GM19193 (cell line): ENCODE data around the gene ABCA7.

Experiments used
- POLR2A ChIP-seq: IDR thresholded peaks from 4 replicates; pipeline ENCODE4 v1.6.1; 2011; ENCODE audit not compliant: insufficient read depth, insufficient read length; ENCODE audit errors: extremely low read depth

The ABCA7 gene

DNA sequence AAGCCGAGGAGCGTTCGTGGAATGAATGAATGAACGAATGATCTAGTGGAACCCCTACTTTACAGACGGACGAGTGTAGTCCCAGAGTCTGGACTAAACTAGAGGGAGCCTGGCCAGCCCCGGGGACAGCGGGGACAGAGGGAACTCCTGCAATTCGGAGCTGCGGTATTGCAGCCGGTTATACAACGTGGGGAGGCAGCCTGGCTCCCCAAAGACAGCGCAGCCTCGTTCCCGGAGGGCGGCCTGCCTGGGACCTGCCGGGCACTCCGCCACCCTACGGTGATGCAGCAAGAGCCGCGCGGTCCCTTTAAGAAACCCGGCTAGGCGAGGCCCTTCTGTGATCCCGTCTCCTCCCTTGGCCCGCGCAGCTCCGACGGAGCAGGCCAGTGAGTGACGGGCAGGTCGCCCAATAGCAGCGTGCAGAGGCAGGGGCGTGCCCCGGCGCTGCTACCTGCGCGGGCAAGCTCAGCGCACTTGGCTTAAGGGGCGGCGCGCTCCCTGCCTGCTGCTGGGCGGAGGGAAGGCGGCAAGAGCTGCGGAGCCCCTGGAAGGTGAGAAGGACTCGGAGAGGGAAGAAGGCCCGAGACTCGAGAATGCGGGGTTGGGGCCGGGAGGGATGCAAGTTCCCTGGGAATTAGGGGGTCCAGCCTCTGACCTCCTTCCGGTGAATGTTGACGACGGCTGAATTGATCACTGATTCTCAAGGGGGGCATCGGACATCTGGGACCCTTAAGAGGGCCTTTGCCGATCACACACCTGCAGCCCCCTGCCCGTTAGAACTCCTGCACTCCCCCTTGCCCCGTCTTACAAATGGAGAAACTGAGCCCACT lies at the start of gene ABCA7:
Gene ABCA7 (plus strand): TSS at position 462 of the 830 bp plus-strand sequence. CDS start 1,255 bp downstream, outside the sequence.
- TF ChIP-seq POLR2A, result peak; percentile 51

- no peak for TF ChIP-seq POLR2A
Observed at GRCh38 chr19:990119-990571, 49.8 kb upstream of the ABCA7 start.

DNA sequence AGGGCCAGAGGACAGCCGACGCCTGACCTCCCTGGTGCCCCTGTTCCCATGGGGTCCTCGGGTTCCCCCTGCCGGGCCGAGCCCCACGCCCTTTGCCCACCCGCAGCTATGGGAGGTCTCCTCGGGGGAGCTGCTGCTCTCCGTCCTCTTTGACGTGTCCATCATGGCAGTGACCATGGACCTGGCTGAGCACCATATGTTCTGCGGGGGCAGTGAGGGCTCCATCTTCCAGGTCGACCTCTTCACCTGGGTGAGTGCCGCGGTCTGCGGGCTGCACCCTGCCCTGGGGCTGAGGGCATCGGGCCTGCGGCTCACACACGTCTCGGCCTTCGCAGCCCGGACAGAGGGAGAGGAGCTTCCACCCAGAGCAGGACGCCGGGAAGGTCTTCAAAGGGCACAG lies 49.2 kb upstream of the ABCA7 start:
- no peak for TF ChIP-seq POLR2A

DNA sequence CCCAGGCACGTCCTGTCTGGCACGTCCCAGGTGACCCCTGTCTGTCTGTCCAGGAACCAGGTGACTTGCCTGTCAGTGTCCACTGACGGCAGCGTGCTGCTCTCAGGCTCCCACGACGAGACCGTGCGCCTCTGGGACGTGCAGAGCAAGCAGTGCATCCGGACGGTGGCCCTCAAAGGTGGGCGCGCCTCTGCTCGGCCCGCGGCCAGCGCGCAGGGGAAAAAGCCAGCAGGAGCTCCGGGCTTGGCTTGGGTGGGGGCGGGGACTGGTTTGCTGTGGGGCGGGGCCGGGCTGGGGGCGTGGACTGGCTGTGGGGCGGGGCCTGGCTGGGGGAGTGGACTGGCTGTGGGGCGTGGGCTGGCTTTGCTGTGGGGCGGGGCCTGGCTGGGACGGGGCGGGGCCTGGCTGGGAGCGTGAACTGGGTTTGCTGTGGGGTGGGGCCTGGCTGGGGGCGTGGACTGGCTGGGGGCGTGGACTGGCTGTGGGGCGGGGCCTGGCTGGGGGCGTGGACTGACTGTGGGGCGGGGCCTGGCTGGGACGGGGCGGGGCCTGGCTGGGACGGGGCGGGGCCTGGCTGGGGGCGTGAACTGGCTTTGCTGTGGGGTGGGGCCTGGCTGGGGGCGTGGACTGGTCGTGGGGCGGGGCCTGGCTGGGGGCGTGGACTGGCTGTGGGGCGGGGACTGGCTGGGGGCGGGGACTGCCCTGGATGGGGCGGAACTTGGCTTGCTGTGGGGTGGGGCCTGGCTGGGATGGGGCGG lies 48.6 kb upstream of the ABCA7 start:
- TF ChIP-seq POLR2A, result no peak

DNA sequence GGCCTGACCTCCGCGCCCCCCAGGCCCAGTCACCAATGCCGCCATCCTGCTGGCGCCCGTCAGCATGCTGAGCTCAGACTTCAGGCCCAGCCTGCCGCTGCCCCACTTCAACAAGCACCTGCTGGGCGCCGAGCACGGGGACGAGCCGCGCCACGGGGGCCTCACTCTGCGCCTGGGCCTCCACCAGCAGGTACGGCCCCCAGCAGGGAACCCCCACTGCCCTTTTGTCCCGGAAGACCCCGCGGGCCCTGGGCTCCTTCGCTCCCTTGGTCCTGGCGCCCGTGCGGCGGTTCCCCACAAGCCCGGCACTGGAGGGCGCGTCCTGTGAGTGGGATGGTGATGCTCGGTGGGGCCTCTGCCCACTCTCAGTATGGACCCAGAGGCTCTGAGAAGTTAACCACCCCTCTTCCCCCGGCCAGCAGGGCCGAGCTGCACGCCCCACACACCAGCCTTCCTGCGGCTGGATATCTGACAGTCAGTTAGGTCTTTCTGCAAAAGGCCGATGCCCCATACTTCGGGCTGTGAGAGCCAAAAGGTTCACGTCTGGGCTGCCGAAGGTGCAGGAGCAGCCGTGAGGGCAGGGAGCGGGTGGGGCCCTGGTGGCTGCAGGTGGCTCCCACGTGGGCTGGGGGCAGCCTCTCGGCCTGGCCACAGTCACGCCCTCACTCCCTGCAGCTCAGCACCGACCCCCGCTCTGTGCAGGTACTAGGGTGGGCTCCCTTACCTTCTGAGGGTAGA lies 47.8 kb upstream of the ABCA7 start:
- TF ChIP-seq POLR2A, result no peak

DNA sequence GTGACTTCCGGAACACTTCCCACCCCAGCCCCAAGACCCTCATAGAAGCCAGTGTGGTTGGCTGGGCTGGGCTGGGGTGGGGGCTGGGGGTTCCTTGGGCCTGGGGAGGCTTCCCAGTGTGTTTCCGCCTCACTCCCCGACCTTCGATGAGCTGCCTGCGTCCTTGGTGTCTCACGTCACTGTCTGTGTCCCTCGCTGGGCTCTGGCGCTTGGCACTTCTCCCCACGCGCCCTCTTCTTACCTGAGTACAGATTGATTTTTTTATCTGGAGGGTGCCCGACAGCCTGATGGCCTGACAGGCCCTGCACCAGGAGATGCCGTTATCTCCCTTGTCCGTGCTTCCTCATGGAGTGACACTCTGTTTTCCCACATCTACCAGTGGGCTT lies 47.2 kb upstream of the ABCA7 start:
- no peak for TF ChIP-seq POLR2A

- no peak for TF ChIP-seq POLR2A
Observed at GRCh38 chr19:993361-993830, 46.5 kb upstream of the ABCA7 start.

DNA sequence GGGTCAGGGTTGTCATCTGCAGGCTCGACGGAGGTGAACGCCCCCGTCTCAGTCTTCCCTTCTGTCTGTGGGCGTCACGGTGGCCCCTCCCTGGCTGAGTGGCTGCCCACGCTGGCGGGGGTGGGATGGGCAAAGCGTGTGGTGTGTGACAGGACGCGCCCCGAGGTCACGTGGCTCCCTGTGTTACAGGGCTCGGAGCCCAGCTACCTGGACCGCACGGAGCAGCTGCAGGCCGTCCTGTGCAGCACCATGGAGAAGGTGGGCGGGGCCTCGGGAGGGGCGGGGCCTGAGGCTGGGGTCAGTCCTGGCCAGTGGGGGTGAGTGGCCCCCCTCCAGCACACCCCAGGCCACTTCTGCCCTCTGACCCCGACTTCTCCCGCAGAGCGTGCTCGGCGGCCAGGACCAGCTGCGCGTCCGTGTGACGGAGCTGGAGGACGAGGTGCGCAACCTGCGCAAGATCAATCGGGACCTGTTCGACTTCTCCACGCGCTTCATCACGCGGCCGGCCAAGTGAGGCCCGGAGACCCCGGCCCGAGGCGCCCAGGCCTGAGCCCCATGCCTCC lies 46.0 kb upstream of the ABCA7 start:
- TF ChIP-seq POLR2A, result no peak

DNA sequence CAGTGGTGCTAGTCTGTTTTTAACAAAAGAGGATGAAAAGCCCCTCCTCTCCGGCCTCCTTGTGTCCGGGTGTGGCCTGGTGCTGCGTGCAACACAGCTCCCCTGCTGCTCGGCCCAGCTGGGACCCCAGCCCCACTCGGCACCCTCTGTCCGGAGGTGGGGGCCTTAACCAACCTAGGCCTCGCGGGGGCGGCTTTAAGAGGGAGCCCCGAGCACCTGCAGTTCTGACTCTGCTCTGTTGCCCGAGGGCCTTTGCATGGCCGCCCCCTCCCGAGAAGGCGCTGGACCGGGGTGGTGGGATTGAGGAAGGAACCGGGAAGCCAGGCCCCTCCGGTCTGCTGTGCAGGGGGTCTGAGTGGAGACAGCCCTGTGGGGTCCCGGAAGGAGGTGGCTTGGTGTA lies 45.4 kb upstream of the ABCA7 start:
- TF ChIP-seq POLR2A, result no peak

GRCh38 chr19:995051-995827 lies 44.7 kb upstream of the ABCA7 start:
- no peak for TF ChIP-seq POLR2A

- no peak for TF ChIP-seq POLR2A
Observed at GRCh38 chr19:996051-996838, 43.7 kb upstream of the ABCA7 start.

DNA sequence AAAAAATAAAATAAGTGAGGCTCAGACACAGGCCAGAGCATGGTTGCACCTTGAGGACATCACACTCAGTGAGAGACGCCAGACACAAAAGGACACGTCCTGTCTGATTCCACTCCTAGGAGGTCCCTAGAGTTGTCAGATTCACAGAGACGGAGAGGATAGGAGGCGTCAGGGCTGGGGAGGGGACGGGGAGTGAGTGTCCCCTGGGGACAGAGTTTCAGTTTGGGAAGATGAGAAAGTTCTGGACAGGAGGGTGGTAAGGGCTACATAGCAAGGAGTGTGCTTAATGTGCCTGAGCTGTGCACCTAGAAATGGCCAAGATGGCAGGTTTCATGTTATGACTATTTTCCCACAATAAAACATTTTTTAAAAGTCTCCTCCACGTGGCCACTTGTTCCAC lies 41.8 kb upstream of the ABCA7 start:
- TF ChIP-seq POLR2A, result no peak

DNA sequence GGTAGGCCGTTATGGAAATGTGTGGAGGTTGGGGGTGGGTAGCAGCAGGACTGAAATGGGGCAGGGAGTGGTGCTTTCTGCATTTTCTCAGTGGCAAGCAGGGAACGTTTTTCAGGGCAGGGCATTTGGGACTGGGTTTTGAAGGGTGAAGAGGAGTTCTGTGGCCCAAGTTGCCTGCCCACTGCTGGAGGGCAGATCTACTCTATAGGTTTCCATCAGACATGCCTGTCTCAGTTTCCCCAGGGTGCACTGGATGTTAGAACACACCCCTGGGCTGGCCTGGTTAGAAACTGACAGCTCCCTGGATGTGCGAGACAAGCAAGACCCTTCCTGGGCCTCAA lies 40.6 kb upstream of the ABCA7 start:
- TF ChIP-seq POLR2A, result no peak

GRCh38 chr19:1000095-1000494 lies 39.8 kb upstream of the ABCA7 start, which contains the start of gene GRIN3B:
Gene GRIN3B, plus strand, starts transcription at chr19:1000419. Its CDS starts 19 bp downstream, at chr19:1000438.
- no peak for TF ChIP-seq POLR2A
